A549 treated with GW870086 at 1 μM for 4 hours (cell line): ENCODE data around the gene EIF2S2. TPM values are rescaled to one million over a fixed set of nuclear protein-coding genes. Genes with fewer than 3 reads are reported as not detected.

ENCODE experiments used
- total RNA-seq: library from RNA; stranded (reverse); fragments of 200-300 nt; extraction: Qiagen RNA extraction; gene quantifications from 5 replicates; pipeline ENCODE4 v1.2.3, GENCODE V29; 2022; ENCODE audit warnings: low read depth

Gene EIF2S2
- total RNA-seq: 96.2 to 109 TPM (median 96.8 TPM) in 5 replicates

DNA sequence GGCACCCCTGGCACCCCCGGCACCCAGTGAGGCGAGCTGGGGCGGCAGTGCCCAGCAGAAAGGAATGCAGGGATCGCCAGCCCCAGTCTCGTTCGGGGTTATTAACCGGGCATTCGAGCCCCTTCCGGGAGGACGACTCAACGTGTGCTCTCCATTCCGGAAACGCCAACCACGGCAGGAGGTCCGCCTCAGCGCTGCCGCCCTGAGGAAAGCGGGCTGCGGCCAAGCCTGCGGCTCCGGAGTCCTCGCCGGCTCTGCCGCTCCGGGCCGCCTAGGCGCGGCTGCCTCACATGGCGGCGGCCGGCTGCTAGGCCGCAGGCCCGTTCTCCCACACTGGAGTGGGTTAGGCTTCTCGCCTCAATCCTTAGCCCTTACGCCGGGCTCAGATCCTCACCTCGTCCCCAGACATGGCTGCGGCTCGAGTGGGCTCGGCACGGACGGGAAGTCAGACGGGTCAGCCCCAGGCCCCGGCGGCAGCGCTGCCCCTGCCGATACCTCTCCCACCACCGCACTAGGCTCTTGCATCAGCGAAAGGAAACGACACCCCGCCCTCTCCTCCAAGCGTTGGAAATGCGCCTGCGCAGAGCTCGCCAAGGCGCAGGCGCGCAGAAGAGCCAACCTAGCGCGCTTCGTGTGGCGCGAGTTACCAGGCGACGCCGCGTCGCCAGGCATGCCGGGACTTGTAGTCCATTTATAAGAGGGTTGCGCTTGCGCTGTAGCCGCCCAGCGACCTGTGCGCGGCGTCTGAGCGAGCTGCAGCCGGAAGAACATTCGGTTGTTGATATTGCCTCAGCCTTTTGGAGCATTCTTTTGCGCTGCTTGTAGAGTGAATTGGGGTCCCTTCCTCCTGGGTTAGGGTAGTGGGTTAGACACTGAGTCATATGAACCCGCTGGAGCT, at the start of gene EIF2S2:
TSS of gene EIF2S2 (minus strand) at position 542 of the 898 bp plus-strand sequence. CDS start at position 409, 133 bp downstream.

Other genes with a start within 250 kb of the EIF2S2 start
- gene RALY, start 118.3 kb downstream of the EIF2S2 start, total RNA-seq: 120 to 151 TPM (median 149 TPM) in 5 replicates
- gene ASIP, start 129.2 kb upstream of the EIF2S2 start, total RNA-seq: not detected in 5 replicates
- 302 to 333 TPM (median 329 TPM) in 5 replicates for gene AHCY, start 191.1 kb upstream of the EIF2S2 start, total RNA-seq